ENCODE data around the gene TFE3.

Gene TFE3

DNA sequence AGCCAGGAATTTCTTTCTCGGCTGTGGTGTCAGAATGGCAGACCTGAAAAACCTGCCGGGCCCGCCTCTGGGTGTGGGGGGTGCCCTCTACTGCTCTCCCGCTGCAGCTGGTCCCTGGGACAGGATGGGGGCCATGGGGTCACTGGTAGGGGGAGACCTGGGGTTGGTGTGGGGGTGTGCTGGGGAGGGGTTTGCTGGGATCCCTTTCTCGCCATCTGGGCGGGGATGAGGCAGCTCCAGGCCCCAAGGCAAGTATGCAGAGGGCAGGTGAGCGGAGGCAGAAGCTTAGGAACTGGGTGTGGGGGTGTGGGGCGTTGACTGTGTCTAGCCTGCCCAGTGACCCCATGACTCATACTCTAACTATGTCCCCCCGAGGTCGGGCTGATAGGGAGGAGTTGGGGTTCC lies 16.5 kb upstream of the TFE3 start:
- no peak for DNase-seq

DNA sequence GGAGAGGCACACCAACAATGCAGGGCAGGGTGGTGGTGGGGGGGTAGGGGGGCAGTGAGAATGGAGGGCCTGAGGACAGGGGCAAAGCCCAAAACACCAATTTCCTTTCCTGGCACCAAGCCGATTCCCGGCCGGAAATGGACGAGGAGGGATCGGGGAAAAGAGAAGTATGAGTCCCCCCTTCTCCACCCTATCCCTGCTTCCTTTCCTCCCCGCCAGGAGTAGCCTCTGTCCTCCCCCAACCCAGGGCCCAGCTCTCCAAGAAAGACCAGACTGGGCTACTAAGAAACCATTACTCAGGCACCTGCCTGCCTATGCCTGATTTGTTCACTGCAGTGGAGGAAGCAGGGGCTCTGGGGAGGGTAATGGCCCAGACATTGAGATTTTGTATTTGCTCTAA lies 16.0 kb upstream of the TFE3 start:
- no peak for DNase-seq

DNA sequence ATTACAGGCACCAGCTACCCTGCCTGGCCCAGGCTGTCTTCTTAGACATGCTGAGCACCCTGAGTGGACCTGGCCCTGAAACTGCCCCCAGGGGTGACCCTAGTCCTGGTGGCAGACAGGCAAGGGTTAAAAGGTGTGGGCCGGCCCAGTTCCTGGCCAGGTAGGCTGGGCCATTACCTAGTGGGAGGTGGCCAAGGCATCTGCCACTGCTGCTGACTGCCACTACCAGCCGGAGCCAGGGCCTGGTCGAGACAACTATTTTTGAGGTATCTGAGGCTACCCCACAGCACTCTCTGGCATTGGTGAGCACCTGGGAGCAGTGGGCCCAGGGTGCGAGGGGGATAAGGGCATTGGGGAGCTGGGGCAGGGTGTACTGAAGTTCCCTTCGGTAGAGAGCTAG lies 15.6 kb upstream of the TFE3 start, which contains the start of gene CCDC120:
TSS of gene CCDC120 (plus strand) at position 206 of the 400 bp plus-strand sequence. CDS start 3,043 bp downstream, outside the sequence.
- DNase-seq: no peak

DNA sequence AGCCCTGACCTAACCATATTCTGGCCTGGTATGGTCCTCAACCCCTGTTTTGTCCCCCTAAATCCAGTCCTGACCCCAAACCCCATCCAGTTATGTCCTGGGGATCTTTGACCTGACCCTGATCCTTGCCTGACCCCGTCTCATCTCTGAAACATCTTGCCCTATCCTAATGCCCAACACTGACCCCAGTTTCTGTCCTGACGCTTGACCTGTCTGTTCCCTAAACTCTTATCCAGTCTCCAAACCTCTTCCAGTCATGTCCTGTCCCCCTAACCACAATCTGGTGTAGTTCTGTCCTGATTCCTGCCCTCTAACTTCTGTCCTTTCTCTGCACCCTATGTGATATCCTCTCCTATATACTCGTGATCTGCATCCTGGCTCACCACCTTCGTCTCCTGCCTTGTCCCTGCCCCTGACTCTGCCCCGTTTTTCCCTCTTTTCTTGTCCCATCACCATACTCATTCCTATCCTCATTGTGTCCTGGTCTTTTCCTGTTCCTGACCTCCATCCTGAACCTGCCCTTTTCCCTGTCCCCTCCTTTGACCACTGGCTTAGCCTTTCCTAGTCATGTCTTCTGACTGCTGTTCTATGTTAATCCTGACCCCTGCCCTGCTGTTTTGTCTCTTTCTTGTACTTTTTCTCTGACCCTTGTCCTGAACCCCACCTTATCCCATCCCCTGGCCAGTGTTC lies 11.1 kb upstream of the TFE3 start:
- DNase-seq: no peak

DNA sequence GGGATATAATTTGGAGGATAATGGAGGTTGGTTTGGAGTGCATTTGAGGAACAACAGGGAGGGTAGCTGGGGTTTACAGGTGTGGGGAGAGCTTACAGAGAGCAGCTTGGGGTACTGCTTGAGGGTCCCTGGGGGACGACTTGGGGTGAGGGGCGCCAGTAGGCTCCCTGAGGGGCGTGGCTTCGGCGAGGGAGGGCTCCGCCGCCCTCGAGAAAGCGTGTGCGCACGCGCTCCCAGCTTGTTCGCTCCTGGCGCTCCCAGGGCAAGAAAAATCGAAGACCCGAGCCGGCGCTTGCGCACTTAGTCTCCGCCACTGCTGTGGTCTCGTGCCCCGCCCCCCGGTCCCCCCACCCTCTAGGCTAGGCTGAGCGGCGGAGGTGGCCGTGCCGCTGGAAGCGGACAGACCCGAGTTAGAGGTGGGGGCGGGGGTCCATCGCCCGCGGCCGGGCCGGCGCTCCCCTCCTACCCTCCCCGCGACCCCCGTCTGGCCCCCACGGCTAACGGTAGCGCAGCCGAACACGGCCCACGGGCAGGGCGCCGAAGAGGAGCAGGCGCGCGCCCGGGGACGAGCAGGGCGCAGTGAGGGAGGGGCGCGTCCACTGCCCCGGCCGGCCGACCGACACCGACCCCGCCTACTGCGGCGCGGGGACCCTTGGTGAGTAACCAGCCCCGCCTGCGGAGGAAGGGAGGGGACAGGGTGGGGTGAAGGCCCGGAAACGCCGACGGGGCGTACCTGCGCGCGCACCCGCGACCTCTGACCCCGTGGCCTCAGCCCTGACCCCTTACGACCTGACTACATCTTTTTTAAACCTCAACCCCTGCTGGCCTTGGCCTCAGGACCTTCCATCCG lies 10.3 kb upstream of the TFE3 start:
- peak; percentile 70 for DNase-seq

DNA sequence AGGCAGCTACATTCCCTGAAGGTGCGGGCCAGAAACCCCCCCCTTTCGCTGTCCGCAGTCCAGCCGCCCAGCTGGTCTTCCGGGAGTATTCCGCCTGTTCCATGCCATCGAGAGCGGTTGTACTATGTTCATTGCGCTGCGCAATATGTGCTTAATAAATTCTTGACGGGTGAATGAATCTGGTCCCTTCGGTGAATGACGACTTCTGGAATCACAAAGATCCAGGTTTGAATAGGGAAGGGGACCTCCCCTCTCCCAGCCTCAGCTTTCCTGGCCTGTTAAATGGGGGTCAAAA lies 777 bp upstream of the TFE3 start:
- DNase-seq: no peak

DNA sequence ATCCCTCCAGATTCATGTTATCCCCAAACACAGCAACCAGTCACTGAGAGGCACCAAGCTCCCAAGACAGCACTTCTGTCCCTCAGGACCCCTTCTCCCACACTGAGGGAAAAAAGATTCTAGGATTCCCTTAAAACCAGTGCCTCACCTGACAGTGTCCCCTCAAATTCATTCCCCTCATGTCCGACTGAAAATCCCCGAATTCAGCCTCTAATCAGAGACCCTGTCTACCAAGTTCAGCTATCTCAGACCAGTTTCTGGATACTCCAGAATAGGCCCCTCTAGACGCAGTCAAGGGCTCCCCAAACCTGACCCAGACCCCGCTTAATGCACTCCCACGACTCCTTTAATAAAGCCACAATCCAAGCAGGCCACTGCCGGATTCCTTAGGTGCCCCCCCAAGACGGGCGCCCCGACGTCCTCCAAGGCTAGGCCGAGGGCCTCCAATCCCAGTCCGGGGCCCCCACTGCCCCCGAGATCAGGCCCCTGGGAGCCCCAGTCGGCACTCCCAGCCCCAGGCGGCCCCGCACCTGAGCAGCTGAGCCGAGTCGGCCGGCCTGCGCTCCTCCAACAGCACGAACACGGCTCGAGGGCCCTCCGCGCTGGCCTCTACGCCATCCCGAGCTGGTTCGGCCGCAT lies 457 bp downstream of the TFE3 start:
- DNase-seq: no peak

DNA sequence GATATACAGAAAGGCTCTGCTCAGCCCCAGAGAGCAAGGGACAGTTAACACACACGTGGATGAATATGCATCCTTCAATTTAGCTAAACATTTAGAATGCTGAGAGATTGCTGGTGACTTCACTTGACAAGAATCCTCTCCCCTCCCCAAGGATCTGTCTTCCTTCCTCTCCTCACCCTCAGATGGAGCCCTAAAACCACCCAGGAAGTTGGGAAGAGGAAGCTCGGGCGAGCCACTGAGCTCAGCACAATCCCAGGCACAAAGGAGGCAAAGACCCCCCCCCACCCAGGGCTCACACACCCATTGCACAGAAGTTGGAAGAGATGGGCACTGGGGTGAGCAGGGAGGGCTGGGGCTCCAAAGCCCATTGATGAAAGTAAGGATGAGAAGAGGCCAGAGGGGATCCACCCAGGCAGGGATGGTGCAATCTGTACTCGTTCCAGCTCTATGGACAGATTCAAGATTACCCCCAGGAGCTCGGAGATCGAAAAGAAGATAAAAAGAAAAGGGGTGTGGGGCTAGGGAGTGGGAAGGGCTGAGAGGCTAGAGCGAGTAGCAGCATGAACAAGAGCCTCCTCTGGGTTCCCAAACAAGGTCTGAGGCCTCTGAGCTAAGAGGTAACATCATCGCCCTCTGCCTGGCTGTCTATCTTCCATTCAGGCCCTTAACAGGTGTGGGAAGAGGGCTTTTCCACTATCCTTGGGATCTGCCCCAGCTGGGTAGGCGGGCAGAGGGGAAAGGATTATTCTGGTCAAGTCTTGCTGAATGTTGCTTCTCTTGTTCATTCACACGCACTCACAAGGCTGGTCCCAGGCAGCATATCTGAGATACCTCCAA lies 1.2 kb downstream of the TFE3 start:
- DNase-seq: peak; percentile 83

DNA sequence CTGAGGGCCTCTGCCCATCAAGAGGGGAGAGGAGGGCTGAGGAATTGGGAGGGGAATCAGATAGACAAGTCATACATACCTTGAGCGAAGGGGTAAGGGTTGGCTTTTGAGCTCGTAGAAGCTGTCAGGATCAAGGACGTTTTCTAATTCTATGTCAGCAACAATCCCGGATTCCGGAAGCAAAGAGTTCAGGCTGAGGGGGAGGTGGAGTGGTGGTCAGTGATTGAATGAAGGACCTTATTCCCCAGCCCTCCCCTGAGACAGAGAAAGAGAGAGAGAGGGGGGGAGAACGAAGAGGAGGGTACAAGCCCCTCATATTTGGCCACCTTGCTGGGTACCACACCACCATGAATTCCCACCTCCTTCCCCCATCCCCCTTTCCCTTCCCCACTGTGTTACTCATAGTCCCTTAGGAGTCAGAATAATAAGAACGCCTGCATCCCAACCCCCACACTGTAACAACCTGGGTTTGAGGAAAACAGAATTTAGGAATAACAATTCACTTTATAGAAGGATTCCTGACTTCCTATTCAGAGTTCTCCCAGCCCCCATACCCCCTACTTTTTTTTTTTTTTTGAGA lies 2.7 kb downstream of the TFE3 start:
- DNase-seq: peak; percentile 44

DNA sequence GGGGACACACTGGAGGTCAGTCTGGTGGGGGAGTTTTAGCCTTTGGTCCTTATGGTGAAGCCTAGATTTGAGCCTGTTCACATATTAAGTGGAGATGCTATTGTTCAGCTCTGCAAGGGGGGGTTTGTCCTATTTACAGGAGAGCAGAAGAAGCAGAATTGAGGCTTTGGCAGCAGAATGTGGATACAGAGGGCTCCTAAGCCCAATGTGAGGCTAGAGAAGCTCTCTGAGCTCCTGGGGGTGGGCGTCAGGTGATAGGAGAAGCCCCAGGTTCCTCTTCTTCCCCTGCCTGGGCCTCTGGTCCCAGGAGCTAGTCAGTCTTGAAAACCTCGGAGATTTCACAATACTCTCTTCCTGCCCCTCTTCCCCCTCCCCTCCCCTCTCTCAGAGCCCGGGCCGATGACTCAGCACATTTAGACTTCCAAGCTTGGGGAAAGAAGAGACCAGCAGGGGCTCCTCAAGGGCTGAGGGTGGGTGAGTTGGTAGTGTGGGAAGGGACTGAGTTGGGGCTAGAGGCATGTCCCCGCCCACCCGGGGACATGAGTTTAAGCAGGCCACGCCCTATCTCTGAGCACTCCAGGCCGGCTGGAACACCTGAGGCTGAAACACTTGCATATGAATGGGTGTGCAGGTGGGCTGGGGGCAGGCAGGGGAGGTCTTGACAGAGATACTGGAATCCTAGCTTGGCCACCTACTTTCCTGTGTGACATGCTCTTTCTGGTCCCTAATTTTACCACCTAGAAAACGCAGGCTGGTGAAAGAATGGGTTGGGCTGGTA lies 3.4 kb downstream of the TFE3 start:
- DNase-seq: peak; percentile 97

DNA sequence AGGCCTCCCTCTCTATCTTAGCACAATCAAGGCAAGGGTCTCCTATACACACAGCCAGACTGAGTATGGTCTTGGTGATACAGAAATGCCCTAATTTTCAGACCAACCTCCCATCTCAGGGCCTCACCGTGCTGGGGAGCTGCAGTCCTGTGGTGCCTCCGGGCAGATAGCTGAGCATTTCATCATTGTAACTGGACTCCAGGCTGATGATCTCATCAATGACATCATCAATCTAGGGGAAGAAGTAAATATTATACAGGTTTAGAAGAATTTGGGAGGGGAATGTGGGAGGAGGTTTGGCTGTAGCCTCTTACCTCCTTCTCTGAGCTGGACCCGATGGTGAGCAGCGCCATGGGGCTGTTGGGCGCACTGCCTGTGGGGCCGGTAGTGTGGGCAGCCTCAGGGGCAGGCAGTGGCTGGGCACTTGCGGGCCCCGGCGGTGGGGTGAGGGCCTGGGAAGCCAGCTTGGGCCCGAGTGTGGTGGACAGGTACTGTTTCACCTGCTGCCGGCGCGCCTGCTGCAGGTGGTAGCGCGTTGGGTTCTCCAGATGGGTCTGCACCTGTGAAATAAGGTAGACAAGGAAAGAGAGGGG lies 5.2 kb downstream of the TFE3 start:
- peak; percentile 36 for DNase-seq

DNA sequence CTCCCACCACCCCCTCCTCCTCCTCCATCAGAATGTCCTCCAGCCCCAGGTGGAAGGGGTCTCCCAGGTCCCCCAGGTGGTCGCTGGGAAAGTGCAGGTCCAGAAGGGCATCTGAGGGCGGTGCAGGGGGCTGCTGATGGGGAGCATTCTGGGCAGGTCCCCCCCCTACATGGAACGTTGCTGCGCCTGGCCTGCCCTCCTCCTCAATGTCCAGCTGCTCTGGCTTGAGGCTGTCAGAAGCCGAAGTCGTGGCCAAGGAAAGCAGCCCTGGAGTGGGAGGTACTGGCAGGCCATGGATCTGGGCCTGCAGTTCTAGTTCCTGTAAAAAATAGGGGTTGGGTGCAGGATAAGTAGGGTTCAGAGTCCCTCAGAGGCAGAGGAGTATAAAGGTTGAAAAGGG lies 12.9 kb downstream of the TFE3 start:
- DNase-seq: no peak

DNA sequence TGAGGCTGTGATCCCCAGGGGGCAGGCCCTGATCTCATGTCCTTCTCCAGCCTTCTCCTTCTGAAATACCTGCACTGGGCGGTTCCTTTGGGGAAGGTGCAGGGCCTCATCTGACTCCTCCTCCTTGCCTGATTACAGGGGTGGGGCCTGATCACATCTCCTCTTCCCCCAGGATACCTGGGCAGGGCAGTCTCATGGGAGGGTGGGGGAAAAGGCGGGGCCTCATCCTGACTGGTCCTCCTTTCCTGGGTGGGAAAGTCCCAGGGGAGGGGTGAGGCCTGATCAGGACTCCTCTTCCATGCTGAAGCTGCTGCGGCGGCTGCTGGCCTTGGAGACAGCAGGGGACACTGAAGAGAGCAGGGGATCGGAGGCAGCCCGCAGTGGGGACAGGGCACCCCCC lies 13.3 kb downstream of the TFE3 start:
- DNase-seq: no peak

DNA sequence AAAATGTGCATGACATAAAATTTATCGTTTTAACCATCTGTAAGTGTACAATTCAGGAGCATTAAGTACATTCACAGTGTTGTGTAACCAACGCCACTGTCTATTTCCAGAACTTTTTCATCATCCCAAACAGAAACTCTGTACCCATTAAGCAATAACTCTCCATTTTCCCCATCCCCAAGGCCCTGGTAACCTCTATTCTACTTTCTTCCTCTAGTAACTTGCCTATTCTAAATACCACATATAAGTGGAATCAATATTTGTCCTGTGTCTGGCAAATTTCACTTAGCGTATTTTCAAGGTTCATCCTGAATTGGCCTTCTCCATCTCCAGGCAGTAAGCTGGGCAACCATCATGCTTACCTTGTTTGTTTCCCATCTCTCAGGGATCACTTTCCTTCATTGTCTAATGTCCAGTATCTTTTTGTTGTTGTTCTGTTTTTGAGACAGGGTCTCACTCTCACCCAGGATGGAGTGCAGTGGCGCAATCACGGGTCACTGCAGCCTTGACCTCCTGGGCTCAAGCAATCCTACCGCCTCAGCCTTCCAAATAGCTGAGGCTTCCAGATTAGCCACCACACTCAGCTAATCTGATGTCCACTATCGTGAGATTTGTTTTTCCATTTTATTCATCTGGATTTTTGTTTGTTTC lies 23.4 kb downstream of the TFE3 start:
- DNase-seq: no peak

DNA sequence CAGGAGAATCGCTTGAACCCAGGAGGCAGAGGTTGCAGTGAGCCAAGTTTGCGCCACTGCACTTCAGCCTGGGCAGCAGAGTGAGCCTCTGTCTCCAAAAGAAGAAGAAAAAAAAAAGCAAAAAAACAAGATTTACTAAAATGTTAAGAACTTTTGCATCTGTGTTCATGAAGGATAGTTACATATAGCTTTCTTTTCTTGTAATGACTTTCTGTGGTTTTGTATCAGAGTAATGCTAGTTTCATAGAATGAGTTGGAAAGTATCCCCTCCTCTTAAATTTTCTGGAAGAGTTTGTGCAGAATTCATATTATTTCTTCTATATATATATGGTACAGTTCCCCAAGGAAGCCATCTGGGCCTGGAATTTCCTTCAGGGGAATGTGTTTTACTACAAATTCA lies 24.1 kb downstream of the TFE3 start:
- no peak for DNase-seq

DNA sequence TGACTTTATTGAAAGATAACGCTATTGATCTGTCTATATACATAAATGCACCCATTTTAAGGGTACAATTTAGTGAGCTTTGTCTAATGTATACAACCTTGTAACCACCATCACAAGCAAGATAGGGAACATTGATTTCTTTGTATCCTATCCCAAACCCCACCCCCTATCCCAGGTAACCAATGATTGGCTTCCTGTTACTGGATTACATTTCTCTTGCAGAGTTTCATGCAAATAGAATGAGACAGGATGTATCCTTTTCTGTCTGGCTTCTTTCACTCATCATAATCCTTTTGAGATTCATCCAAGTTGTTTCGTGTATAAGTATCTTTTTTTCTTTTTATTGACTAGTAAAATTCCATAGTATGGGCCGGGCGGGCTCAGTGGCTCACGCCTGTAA lies 39.5 kb downstream of the TFE3 start:
- no peak for DNase-seq

DNA sequence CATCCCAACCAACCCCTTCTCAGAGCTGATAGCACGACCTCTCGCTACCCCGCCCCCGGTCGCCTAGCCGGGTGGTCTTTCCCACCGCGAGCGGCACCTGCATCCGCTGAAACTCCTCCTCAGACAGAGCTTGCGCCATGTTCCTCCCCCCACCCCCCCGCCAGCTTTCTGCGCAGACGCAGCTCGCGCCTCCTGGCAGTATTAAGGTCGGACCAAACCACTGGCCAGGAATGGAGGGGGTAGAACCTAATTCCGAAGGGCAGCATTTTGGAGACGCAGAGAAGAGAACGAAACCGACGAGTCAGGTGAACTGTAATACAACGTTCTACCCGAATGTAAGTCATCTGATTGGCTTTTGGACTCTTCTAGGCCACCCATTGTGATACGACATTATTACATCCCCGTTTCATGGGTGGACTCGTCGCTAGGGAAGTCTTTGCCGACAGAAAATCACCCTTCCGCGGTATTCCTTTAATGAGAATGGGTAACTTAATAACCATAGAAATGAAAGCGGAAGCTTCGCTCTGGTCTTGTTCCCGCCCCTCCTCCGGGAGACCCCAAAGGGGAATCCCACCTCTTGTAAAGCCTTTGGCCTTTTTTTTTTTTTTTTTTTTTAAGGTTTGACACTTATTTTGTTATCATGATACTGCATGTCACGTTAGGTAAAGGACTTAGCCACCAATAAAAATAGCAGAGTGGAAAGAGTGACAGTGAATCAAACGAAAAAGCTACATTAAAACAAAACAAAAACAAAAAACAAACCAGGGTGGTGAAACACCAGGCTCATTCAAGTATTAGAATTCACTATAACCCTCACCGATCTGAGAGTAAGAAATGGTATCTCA lies 40.8 kb downstream of the TFE3 start, which contains the start of gene GRIPAP1:
TSS of gene GRIPAP1 (minus strand) at position 174 of the 845 bp plus-strand sequence. CDS start at position 139, 35 bp downstream.
- peak; percentile 85 for DNase-seq

DNA sequence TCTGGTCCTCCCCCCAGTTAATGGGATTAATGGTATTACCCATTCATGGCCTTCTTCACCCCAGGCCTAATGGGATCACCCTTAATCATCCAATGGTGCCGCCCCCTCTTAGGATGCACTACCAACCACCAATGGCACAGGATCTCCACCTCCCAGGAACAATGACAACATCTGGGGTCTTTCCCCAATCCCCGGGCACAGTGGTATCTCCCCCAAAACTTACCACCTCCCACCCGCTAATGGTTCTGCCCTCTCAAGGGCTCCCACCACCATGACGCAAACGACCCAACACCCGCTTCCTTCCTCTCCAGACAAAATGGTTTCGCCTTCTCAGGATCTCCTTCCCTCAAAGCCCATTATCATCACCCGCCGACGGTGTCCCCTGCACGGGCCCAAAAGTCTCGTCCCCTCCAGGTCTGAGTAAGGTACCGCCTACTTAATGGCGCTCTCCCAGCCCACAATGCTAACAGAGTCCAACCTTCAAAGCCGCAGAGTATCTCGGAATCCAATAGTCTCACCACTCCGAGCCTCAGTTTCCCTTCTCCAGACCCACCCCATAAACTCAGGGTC lies 41.6 kb downstream of the TFE3 start:
- DNase-seq: peak; percentile 39

DNA sequence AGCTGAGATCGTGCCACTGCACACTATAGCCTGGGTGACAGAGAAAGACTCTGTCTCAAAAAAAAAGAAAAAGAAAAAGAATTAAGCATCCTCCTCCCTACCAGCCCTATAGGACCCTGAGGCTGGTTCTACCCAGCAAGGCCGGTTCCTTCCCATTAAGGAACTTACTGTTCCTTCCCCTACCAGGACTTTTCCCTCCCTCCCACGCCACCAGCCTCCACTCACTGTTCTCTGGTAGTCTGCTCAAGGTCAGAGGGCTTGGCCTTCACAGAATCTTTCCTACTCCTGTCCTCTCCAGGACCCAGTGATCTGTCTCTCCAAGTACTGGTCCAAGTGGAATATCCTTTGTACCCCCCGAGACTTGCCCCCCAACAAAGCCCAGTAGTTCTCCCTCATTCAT lies 42.5 kb downstream of the TFE3 start:
- DNase-seq: no peak

Measured in fibroblast of skin of scalp (primary cell).